HTERT RPE-1 (cell line): ENCODE data around the gene CYTH3.
"Not testable (repeated sequence)": the region's sequence is repeated elsewhere in the genome, so short reads cannot be mapped to it uniquely, and the experiment has no call there.

Source experiments
- in situ Hi-C: fragments of 300-500 bp; cut with MboI; formaldehyde crosslinking; loops from 4 replicates; pipeline ENCODE4 v1.14.3; 2020; ENCODE audit warnings: low sequenced_read_pairs

CYTH3 gene

GRCh38 chr7:6200971-6201370 is 71.5 kb downstream of the CYTH3 start:
- in situ Hi-C loops: no loop called here

GRCh38 chr7:6198689-6199595 is 73.5 kb downstream of the CYTH3 start:
- in situ Hi-C loops: no loop called here

GRCh38 chr7:6197801-6198551 is 74.4 kb downstream of the CYTH3 start:
- in situ Hi-C loops: no loop called here

- in situ Hi-C loops: no loop called here
These were observed 78.7 kb downstream of the CYTH3 start for GRCh38 chr7:6193709-6194108.

GRCh38 chr7:6190563-6190962 is 81.9 kb downstream of the CYTH3 start:
- in situ Hi-C loops: not testable (repeated sequence)

GRCh38 chr7:6188389-6188788 is 84.0 kb downstream of the CYTH3 start:
- in situ Hi-C loops: no loop called here

- in situ Hi-C loops: no loop called here
These were observed 85.8 kb downstream of the CYTH3 start for GRCh38 chr7:6186577-6186976.

GRCh38 chr7:6182993-6183392 is 89.4 kb downstream of the CYTH3 start:
- in situ Hi-C loops: no loop called here

GRCh38 chr7:6181136-6181535 is 91.3 kb downstream of the CYTH3 start:
- in situ Hi-C loops: no loop called here

- in situ Hi-C loops: no loop called here
These were observed 92.1 kb downstream of the CYTH3 start for GRCh38 chr7:6180344-6180725.

GRCh38 chr7:6179620-6180343 is 92.6 kb downstream of the CYTH3 start:
- in situ Hi-C loops: no loop called here

- in situ Hi-C loops: no loop called here
These were observed 94.0 kb downstream of the CYTH3 start for GRCh38 chr7:6178298-6179029.

- in situ Hi-C loops: no loop called here
These were observed 96.8 kb downstream of the CYTH3 start for GRCh38 chr7:6175645-6176044.

GRCh38 chr7:6172910-6173295 is 99.5 kb downstream of the CYTH3 start:
- in situ Hi-C loops: no loop called here

GRCh38 chr7:6172224-6172909 is 100.1 kb downstream of the CYTH3 start:
- in situ Hi-C loops: no loop called here

- in situ Hi-C loops: no loop called here
These were observed 100.7 kb downstream of the CYTH3 start for GRCh38 chr7:6171532-6172223.

GRCh38 chr7:6170571-6171531 is 101.6 kb downstream of the CYTH3 start:
- in situ Hi-C loops: no loop called here

GRCh38 chr7:6169805-6170520 is 102.5 kb downstream of the CYTH3 start:
- in situ Hi-C loops: no loop called here
